ENCODE results near the gene IGFBP3. TPM values are rescaled to one million over a fixed set of nuclear protein-coding genes. Genes with fewer than 3 reads are reported as not detected.

Gene IGFBP3
- total and polyA plus RNA-seq, 2 of the 13 experiments (the other 11 are each of a cell fraction or from before 2014, with no cell fraction given) = 57.5 TPM; not detected in 1

DNA sequence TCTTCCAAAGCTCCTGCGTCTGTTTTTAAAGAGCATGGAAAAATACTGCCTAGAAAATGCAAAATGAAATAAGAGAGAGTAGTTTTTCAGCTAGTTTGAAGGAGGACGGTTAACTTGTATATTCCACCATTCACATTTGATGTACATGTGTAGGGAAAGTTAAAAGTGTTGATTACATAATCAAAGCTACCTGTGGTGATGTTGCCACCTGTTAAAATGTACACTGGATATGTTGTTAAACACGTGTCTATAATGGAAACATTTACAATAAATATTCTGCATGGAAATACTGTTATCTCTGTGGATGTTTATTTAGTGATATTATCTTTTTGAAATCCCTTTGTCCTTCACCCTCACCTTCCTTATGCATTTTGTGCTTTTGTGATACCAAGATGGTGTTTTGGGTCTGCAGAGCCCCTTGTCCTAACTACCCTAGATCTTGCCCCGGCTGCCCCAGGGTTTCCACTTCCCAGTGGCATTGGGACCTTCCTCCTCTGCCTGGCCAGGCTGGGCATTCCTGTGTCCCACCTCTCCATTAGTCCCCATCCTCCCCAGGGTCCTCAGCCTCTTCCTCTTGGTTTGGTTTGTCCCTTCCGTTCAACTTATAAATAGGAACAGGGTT, 27.6 kb downstream of the IGFBP3 start (continued):
- TF ChIP-seq, protein P1, sequence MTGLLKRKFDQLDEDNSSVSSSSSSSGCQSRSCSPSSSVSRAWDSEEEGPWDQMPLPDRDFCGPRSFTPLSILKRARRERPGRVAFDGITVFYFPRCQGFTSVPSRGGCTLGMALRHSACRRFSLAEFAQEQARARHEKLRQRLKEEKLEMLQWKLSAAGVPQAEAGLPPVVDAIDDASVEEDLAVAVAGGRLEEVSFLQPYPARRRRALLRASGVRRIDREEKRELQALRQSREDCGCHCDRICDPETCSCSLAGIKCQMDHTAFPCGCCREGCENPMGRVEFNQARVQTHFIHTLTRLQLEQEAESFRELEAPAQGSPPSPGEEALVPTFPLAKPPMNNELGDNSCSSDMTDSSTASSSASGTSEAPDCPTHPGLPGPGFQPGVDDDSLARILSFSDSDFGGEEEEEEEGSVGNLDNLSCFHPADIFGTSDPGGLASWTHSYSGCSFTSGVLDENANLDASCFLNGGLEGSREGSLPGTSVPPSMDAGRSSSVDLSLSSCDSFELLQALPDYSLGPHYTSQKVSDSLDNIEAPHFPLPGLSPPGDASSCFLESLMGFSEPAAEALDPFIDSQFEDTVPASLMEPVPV (CRISPR knock-in tag; IDR thresholded peaks at IDR 0.05) = no peak; the same call in none of the 2 replicates
- TF ChIP-seq, protein P2, sequence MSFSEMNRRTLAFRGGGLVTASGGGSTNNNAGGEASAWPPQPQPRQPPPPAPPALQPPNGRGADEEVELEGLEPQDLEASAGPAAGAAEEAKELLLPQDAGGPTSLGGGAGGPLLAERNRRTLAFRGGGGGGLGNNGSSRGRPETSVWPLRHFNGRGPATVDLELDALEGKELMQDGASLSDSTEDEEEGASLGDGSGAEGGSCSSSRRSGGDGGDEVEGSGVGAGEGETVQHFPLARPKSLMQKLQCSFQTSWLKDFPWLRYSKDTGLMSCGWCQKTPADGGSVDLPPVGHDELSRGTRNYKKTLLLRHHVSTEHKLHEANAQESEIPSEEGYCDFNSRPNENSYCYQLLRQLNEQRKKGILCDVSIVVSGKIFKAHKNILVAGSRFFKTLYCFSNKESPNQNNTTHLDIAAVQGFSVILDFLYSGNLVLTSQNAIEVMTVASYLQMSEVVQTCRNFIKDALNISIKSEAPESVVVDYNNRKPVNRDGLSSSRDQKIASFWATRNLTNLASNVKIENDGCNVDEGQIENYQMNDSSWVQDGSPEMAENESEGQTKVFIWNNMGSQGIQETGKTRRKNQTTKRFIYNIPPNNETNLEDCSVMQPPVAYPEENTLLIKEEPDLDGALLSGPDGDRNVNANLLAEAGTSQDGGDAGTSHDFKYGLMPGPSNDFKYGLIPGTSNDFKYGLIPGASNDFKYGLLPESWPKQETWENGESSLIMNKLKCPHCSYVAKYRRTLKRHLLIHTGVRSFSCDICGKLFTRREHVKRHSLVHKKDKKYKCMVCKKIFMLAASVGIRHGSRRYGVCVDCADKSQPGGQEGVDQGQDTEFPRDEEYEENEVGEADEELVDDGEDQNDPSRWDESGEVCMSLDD (CRISPR knock-in tag; IDR thresholded peaks at IDR 0.05; ENCODE audit: borderline replicate concordance) = no peak
- TF ChIP-seq, protein P3, sequence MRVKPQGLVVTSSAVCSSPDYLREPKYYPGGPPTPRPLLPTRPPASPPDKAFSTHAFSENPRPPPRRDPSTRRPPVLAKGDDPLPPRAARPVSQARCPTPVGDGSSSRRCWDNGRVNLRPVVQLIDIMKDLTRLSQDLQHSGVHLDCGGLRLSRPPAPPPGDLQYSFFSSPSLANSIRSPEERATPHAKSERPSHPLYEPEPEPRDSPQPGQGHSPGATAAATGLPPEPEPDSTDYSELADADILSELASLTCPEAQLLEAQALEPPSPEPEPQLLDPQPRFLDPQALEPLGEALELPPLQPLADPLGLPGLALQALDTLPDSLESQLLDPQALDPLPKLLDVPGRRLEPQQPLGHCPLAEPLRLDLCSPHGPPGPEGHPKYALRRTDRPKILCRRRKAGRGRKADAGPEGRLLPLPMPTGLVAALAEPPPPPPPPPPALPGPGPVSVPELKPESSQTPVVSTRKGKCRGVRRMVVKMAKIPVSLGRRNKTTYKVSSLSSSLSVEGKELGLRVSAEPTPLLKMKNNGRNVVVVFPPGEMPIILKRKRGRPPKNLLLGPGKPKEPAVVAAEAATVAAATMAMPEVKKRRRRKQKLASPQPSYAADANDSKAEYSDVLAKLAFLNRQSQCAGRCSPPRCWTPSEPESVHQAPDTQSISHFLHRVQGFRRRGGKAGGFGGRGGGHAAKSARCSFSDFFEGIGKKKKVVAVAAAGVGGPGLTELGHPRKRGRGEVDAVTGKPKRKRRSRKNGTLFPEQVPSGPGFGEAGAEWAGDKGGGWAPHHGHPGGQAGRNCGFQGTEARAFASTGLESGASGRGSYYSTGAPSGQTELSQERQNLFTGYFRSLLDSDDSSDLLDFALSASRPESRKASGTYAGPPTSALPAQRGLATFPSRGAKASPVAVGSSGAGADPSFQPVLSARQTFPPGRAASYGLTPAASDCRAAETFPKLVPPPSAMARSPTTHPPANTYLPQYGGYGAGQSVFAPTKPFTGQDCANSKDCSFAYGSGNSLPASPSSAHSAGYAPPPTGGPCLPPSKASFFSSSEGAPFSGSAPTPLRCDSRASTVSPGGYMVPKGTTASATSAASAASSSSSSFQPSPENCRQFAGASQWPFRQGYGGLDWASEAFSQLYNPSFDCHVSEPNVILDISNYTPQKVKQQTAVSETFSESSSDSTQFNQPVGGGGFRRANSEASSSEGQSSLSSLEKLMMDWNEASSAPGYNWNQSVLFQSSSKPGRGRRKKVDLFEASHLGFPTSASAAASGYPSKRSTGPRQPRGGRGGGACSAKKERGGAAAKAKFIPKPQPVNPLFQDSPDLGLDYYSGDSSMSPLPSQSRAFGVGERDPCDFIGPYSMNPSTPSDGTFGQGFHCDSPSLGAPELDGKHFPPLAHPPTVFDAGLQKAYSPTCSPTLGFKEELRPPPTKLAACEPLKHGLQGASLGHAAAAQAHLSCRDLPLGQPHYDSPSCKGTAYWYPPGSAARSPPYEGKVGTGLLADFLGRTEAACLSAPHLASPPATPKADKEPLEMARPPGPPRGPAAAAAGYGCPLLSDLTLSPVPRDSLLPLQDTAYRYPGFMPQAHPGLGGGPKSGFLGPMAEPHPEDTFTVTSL (CRISPR knock-in tag; IDR thresholded peaks at IDR 0.05; ENCODE audit: borderline replicate concordance) = peak; percentile 52; the same call in 1 of the 2 replicates
- TF ChIP-seq MAF1 (CRISPR knock-in tag; IDR thresholded peaks at IDR 0.05; ENCODE audit: borderline replicate concordance) = no peak
- TF ChIP-seq, protein P4, sequence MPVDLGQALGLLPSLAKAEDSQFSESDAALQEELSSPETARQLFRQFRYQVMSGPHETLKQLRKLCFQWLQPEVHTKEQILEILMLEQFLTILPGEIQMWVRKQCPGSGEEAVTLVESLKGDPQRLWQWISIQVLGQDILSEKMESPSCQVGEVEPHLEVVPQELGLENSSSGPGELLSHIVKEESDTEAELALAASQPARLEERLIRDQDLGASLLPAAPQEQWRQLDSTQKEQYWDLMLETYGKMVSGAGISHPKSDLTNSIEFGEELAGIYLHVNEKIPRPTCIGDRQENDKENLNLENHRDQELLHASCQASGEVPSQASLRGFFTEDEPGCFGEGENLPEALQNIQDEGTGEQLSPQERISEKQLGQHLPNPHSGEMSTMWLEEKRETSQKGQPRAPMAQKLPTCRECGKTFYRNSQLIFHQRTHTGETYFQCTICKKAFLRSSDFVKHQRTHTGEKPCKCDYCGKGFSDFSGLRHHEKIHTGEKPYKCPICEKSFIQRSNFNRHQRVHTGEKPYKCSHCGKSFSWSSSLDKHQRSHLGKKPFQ (CRISPR knock-in tag; IDR thresholded peaks at IDR 0.05; ENCODE audit: insufficient replicate concordance) = peak; percentile 50
- TF ChIP-seq ASH2L (IDR thresholded peaks at IDR 0.05; ENCODE audit: insufficient read length, low read depth, low read length) = no peak
- no peak for TF ChIP-seq HMGA1 (CRISPR knock-in tag; conservative IDR thresholded peaks at IDR 0.05)
- no peak for TF ChIP-seq FOXA1 (IDR thresholded peaks at IDR 0.05)
- TF ChIP-seq FOXA1 (CRISPR knock-in tag; IDR thresholded peaks at IDR 0.05) = no peak
- TF ChIP-seq JUN (CRISPR knock-in tag; IDR thresholded peaks at IDR 0.05) = no peak
- TF ChIP-seq NKX3-1 (CRISPR knock-in tag; IDR thresholded peaks at IDR 0.05) = peak; percentile 21; the same call in 1 of the 2 replicates
- TF ChIP-seq CBX2 (IDR thresholded peaks at IDR 0.05; ENCODE audit: low read depth, low read length) = no peak
- no peak for TF ChIP-seq CBX2 (CRISPR knock-in tag; IDR thresholded peaks at IDR 0.05; ENCODE audit: low read depth)
- no peak for TF ChIP-seq MXI1 (IDR thresholded peaks at IDR 0.05; ENCODE audit: borderline replicate concordance, low read depth, low read length)
- no peak for TF ChIP-seq ZMYM2 (CRISPR knock-in tag; IDR thresholded peaks at IDR 0.05)
- TF ChIP-seq NFIB (CRISPR knock-in tag; IDR thresholded peaks at IDR 0.05; ENCODE audit: borderline replicate concordance) = no peak
- no peak for TF ChIP-seq ARHGAP35 (CRISPR knock-in tag; IDR thresholded peaks at IDR 0.05; ENCODE audit: borderline replicate concordance)
- TF ChIP-seq CREM (IDR thresholded peaks at IDR 0.05) = no peak; the same call in 1 of the 2 replicates
- TF ChIP-seq CREM (CRISPR knock-in tag; IDR thresholded peaks at IDR 0.05) = no peak

Measured in HepG2 (cell line).